HG03521 (cell line): ENCODE measurements around the gene KIF20B.
A peak's percentile ranks its signal among the peaks of the same experiment; 100 is the strongest.
"Not testable (repeated sequence)": the region's sequence is repeated elsewhere in the genome, so short reads cannot be mapped to it uniquely, and the experiment has no call there.

ENCODE experiments used
- ATAC-seq: cut with Tn5 transposase; IDR thresholded peaks from one replicate; pipeline ENCODE4 v1.9.1; 2021; ENCODE audit warnings: mild to moderate bottlenecking, moderate library complexity; ENCODE audit not compliant: unreplicated experiment

Gene KIF20B

DNA sequence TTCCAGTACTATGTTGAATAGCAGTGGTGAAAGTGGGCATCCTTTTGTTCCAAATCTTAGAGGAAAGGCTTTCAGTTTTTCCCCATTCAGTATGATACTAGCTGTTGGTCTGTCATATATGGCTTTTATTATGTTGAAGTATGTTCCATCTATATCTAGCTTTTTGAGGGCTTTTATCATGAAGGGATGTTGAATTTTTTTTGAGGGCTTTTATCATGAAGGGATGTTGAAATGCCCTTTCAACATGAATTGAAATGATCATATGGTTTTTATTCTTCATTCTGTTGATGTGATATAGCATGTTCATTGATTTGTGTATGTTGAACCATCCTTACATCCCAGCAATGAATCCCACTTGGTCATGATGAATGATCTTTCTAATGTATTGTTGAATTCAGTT is 75.3 kb downstream of the KIF20B start:
- no peak for ATAC-seq

DNA sequence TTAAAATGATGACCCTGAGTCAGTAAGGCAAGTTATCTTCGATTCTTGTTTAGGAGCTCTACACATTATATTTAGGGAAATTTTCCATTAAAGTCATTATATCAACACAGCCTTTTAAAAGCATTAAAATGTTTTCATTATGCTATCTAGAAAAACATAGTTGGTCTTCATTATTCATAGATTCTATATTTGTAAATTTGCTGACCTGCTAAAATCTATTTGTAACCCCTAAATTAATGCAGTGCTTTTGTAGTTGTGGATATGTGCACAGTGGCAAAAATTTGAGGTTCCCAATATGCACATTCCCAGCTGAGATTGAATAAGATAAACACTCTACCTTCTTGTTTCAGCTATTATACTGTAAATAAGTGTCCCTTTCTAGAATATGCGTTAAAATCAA is 81.1 kb downstream of the KIF20B start:
- ATAC-seq = no peak

DNA sequence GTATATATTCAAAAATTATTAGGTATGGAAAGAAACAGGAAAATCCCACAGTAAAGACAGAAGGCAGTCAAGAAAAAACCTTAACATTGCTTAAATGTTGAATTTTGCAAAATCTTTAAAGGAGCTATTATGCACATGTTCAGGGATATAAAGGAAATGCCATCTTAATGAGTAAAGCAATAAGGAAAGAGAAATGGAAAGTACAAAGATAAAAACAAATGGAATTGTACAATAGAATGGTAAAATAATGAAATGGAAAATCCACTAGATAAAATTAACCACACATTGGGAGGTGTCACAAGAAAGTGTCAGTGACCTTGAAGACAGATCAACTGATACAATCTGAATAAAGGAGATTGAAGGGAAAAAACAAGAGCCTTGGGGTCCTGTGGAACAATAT is 82.0 kb downstream of the KIF20B start:
- no peak for ATAC-seq

DNA sequence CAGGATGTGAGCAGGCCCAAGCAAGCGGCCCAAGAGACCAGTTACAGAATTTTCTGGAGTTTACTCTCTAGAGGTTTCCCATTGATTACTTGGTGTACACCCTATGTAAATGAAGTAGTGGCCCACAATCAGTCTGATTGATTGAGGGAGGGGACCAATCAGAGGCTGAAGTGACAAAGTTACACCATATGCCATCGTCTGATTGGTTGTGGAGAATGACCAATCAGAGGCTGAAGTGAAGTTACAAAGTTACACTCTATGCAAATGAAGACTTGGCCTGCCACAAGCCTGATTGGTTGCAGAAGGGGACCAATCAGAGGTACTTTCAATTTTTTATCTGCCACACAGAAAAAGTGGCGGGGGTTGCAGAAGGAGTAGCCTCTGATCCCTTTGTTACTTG is 83.7 kb downstream of the KIF20B start:
- no peak for ATAC-seq

DNA sequence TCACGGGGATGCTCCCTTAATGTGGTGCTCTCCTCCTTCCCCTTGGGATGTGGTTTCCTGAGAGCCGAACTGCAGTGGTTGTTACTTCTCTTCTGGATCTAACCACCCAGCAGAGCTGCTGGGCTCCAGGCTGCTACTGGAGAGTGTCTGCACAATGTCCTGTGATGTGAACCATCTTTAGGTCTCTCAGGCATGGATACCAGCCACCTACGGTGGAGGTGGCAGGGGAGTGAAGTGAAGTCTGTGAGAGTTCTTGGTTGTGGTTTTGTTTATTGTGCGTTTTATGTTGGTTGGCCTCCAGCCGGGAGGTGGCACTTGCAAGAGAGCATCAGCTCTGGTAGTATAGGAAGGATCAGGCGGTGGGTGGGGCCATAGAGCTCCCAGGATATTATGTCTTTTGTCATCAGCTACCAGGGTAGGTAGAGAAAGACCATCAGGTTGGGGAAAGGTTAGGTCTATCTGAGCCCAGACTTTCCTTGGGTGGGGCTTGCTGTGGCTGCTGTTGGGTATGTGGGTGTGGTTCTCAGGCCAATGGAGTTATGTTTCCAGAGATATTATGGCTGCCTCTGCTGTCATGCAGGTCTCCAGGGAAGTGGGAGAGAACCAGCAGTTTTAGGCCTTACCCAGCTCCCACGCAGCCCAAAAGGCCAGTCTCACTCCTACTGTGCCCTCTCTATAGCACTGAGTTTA is 87.9 kb downstream of the KIF20B start:
- ATAC-seq = no peak

DNA sequence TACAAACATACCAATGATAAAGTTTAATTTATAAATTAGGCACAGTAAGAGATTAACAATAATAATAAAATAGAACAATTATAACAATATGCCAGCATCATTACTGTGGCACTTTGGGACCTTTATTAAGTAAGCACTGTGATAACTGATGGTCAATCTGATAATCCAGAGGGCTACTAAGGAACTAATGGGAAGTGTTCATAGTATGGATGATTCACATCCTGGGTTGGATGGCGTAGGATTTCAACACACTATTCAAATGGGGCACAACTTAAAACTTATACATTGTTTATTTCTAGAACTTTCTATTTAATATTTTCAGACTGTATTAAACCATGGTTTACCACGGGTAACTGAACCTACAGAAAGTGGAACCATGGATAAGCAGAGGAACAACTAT is 90.8 kb downstream of the KIF20B start:
- no peak for ATAC-seq

DNA sequence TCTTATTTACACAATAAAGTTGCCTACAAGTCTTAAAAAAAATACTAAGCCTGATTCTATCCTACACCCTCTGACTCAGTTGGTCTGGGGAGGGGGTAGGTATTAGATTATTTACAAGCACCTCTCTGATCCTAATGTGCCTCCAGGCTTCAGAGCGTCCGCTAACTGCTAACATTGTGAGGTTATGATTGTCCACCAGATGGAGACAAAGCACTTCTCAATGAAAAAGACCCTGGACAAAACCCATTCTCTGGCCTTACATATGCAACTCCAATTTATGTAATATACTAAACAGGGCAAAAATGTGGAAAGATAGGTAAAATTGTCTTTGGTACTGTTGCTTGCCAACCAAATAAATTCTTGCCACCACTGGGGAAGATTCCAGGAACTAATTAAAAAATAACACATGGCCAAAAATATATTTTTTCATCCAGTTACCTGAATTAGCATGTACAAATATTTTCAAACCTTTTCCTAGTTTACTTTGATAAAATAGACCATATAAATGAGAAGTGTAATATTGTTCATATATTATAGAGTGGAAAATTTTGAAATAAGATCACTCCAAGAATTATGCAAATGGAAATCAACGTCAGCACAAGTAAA is 92.4 kb downstream of the KIF20B start:
- ATAC-seq = peak; percentile 61

DNA sequence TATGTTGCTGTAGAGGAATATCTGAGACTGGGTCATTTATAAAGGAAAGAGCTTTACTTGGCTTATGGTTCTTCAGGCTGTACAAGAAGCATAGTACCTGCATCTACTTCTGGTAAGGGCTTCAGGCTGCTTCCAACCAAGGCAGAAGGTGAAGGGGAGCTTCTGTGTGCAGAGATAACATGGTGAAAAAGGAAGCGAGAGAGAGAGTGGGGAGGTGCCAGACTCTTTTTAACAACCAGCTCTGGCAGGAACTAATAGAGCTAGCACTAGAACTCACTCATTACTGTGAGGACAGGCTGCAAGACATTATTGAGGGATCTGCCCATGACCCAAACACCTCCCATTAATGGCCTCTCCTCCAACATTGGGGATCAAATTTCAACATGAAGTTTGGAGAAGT is 94.5 kb downstream of the KIF20B start:
- no peak for ATAC-seq

DNA sequence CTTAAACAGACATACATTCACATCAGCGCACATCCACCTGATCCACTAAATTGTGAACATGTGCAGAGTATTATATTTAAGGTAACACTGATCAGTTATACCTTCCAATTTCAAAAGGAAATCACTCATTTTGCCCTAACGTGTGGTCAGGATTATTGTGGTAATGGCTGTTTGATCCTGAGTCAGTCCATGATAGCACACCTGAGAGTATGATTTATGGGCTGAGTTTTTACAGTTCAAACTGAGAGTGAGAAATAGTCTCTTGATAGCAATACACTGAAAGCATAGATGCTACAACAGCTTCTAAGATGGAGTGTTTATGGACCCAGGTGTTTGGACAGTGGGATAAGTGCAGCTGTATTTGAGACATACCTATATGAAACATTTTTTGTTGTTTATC is 96.7 kb downstream of the KIF20B start:
- no peak for ATAC-seq

DNA sequence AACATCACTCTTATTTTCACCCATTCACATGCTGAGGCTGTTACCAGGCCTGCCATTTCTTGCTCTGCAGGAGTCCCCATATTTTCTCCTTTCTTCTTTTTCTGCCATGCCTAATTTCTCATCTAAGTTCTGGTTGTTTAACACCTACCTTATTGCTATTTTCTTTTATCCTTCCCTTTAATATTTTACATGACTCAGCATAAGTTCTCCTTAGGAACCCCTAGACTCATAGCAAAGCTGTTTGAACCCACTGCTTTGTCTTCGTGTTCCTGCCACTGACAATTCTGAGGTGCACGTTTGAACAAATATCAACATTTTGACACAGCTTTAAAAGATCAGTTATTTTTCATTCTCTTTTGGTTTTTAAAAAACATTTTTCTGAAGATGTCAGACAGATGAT is 98.2 kb downstream of the KIF20B start:
- ATAC-seq = no peak

DNA sequence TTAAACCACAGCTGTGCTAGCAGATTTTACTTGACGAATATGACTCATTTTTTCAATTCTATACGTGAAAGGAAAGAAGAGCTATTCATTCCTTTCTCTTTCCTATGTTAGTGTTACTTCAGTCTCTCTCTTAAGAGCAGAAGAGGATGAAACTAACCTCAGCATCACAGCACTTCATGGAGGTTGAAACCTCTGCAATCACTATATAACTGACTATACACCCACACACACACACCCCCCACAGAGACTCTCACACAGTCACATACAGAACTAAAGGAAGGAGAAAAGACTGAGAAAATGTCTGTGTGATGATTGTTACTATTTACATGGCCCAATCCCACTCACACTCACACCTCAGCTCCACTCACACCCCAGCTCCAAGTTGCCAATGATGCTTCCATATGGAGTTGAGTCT is 104.2 kb downstream of the KIF20B start:
- peak; percentile 94 for ATAC-seq

DNA sequence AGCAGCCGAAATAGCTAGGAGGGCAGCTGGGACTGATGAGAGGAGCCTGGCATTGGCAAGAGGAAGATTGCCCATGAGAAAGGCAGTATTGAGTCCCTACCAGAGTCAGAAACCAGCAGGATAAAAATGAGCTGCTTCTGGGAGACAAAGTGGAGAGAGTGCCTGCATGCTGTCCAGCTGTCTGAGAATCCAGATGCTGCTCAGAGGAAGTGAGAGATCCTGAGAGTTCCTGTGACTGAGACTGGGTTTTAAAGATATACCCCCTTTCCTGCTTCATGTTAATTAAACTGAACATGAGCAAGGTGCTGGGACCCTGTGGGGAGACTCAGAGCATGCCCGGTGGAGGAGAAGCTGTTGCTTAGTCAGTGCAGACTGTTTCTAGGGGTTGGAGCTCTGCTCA is 107.5 kb downstream of the KIF20B start:
- no peak for ATAC-seq

DNA sequence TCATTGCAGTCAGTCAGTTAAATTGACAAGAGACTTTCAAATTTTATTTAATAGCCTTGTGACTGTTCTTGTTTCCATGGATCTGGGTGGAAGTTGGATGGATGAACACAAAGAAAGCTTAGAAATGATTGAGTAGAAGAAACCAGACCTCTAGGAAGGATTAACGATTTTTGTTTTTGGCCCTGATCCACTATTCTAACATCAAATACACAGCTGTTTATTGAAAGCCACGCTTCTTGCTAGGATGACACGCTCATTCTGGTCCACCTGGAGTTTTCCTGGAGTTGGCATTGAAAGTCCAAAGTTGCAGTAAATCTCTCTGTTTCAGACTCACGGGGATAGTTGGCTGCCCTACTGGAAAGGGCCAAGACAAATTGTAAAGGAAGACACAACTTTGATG is 108.4 kb downstream of the KIF20B start:
- ATAC-seq = no peak

DNA sequence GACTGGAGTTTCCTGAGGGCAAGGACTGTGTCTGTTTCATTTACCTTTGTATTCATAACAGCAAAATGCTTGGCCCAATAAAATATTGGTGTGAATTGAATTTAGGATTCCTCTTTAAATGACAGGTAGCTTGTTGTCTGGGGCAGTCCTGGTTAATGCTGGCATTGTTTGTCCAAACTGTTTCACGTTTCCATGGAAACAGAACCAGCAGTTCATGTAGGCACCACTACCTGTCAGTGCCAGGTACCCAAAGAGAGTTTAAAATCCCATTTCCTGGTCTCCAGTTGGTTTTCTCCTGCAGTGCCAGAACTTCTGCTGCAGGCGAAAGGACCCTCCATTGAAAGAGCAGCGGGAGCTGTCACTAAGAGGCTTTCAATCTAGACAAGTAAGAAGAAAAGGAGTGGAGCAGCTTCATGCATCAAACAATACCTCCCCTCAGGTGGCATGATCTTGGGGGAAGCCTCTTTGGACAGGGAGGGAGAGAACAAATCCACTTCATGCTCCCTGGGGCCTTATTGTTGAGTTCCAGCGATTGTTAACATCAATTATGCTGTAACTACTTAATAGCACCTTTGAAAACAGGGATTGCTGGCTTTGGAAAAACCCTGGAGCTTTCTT is 109.6 kb downstream of the KIF20B start:
- ATAC-seq = no peak

DNA sequence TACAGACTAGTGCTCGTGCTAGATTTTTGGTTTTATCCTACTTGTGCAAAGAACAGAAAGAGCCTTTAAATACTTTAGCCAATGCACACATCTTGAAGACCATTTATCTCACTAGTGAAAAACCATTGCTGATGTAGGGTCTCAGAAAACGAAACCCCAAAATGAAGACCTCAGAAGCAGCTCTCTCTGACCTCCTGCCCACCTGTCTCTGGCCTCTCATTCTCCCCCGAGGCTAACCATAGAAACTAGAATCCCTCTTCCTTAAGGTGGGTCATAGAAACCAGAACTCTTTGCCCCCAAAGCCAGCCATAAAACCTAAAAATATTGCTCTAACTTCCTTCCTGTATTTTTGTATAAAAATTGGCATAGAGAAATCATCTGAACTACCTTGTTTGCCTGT is 112.2 kb downstream of the KIF20B start:
- ATAC-seq = no peak

DNA sequence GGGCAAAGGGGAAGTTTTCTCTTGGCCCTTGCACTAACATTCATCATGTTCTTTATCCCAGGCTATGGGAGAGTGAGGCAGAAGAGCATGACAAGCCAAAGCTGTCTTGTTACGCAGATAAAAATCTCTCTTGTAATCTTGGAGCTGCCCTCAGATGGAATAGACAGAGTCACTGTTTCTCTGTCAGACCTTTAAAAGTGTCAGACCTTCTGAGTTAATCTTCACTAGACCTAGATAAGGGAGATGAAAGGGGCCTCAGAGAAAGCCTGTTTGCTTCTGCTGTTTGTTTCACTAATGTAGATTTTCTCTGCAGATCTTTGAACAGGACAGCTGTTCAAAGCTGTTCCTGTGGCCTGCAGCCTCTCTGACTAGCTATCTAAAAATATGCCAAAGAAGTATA is 112.9 kb downstream of the KIF20B start:
- ATAC-seq = no peak

DNA sequence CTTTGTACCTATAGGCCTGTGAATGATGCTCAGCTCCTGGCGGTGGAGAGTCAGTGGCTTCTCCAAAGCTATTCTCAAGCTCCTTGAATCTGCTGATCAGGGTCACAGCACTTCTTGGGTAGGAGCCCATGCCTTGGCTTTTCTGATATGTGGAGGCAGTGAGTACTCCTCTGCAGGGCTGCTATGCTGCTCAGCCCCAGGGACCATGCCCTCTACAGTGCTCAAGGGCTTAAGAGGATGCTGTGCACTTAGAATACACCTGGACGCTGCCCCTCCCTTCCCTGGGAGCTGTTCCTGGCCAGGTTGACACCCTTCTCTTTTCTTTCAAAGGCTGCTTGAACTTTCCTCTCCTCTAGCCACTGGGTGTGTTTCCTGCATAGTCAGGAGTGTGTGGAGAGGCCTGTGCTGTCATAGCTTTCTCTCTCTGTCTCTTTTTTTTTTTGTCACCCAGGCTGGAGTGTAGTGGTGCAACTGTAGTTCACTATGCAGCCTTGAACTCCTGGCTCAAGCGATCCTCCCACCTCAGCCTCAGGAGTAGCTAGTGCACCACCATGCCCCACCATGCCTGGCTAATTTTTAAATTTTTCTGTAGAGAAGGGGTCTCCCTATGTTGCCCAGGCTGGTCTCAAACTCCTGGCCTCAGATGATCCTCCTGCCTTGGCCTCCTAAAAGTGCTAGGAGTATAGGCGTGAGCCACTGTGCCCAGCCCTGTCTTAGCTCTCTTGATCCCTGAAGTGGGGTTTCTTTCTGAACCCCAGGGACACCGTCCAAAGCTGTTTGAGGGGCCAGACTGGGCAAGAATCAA is 113.9 kb downstream of the KIF20B start:
- ATAC-seq = no peak

DNA sequence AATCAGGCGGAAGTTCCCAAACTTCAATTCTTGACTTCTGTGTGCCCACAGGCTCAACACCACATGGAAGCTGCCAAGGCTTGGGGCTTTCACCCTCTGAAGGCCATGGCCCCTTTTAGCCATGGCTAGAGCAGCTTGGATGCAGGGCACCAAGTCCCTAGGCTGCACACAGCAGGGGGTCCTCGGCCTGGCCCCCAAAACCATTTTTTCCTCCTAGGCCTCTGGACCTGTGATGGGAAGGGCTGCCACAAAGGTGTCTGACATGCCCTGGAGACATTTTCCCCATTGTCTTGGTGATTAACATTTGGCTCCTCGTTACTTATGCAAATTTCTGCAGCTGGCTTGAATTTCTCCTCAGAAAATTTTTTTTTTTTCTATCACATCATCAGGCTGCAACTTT is 117.6 kb downstream of the KIF20B start:
- ATAC-seq = not testable (repeated sequence)
